Measurements from ENCODE around the gene FBXL14.

DNA sequence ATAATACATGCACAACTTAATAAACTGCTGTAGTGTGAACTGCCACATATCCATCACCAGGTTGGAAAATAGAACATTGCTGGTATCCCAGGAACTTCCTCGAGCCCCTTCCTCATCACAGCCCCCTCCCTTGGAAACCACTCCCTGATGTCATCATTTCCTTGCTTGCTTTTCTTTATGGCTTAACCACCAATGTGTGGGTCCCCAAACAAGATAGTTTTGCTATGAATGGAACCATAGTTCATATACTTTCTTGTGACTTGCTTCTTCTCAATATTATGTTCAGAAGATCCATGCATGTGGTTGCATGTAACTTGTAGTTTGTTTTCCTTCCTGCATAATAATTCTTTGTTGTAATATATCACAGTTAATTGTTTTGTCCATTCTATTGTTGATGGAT, 25.7 kb upstream of the FBXL14 start:
- TF ChIP-seq CTCF (IDR thresholded peaks at IDR 0.05; ENCODE audit: low read length) (no peak), EZH2 (optimal IDR thresholded peaks at IDR 0.05; ENCODE audit: low read depth, low read length) (no peak), EZH2phosphoT487 (IDR thresholded peaks at IDR 0.05; ENCODE audit: low read length) (no peak)
